DMS79 treated with DMSO at 0.1 percent for 48 hours (cell line): ENCODE data around the gene MFSD12.

Experiments
- DNase-seq: peaks from one replicate; lab custom pipeline; 2025; lab: John Stamatoyannopoulos, UW

Gene MFSD12

GRCh38 chr19:3555653-3556422 is 1.5 kb downstream of the MFSD12 start:
- no peak for DNase-seq

- DNase-seq = no peak
Observed at GRCh38 chr19:3554254-3555083, 2.9 kb downstream of the MFSD12 start.

- DNase-seq = no peak
Observed at GRCh38 chr19:3551792-3552095, 5.6 kb downstream of the MFSD12 start.

GRCh38 chr19:3550947-3551791 is 6.2 kb downstream of the MFSD12 start:
- no peak for DNase-seq

GRCh38 chr19:3549816-3550215 is 7.6 kb downstream of the MFSD12 start:
- DNase-seq = no peak

- no peak for DNase-seq
Observed at GRCh38 chr19:3548606-3549005, 8.8 kb downstream of the MFSD12 start.

- no peak for DNase-seq
Observed at GRCh38 chr19:3547767-3548282, 9.6 kb downstream of the MFSD12 start.

GRCh38 chr19:3547301-3547731 is 10.1 kb downstream of the MFSD12 start:
- no peak for DNase-seq

GRCh38 chr19:3546119-3546518 is 11.3 kb downstream of the MFSD12 start:
- DNase-seq = no peak

- no peak for DNase-seq
Observed at GRCh38 chr19:3545669-3546034, 11.7 kb downstream of the MFSD12 start.

- DNase-seq = no peak
Observed at GRCh38 chr19:3544742-3545668, 12.4 kb downstream of the MFSD12 start.

- DNase-seq = no peak
Observed at GRCh38 chr19:3544058-3544376, 13.4 kb downstream of the MFSD12 start.

- no peak for DNase-seq
Observed at GRCh38 chr19:3543150-3544057, 14.0 kb downstream of the MFSD12 start.

- DNase-seq = no peak
Observed at GRCh38 chr19:3539756-3540118, 17.6 kb downstream of the MFSD12 start.

GRCh38 chr19:3538965-3539755 is 18.2 kb downstream of the MFSD12 start, which contains the start of gene TEKTIP1:
TEKTIP1 (plus strand) TSS chr19:3539174; CDS start chr19:3539178, 4 bp downstream.
- DNase-seq = no peak

- no peak for DNase-seq
Observed at GRCh38 chr19:3538258-3538929, 19.0 kb downstream of the MFSD12 start.

GRCh38 chr19:3537438-3538240 is 19.7 kb downstream of the MFSD12 start:
- DNase-seq = no peak

- no peak for DNase-seq
Observed at GRCh38 chr19:3537101-3537437, 20.3 kb downstream of the MFSD12 start.
